Measurements from ENCODE around the gene WDR45B.
A peak's percentile ranks its signal among the peaks of the same experiment; 100 is the strongest.
"Not testable (repeated sequence)": the region's sequence is repeated elsewhere in the genome, so short reads cannot be mapped to it uniquely, and the experiment has no call there.

Gene WDR45B

DNA sequence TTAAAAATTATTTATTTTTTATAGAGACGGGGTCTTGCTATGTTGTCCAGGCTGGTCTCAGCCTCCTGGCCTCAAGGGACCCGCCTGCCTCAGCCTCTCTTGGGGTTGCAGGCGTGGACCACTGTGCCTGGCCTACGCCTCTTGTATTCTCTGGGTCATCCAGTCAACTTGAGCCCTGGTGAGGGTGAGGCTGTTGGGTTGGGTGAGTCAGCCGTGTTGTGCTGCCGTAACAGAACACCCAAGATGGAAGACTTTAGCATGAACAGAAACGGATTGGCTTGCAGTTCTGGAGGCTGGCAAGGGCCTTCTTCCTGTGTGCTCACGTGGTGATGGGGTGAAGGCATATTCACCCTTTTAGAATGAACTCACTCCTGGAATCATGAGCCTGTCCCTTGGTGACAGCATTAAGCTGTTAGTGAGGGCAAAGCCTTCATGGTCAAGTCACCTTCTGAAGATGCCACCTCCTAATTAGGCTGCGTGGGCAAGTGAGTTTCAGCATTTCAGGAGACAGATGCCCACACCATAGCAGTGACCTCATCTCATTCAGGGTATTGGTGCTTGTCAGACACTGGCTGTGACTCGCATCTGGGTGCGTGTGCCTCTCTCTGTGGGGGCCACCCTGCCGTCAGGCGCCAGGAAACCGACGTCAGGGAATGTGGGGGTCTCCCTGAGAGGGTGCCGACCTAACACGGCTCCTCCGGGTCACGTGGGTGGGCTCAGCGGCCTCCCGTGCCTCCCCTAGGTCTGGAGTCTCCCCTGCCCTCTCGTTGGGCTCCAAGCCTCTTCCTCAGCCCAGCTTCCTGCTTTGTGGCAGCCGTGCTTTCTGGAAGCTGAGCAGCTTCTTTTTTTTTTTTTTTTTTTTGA lies 49.8 kb downstream of the WDR45B start:
- DNase-seq, result no peak

DNA sequence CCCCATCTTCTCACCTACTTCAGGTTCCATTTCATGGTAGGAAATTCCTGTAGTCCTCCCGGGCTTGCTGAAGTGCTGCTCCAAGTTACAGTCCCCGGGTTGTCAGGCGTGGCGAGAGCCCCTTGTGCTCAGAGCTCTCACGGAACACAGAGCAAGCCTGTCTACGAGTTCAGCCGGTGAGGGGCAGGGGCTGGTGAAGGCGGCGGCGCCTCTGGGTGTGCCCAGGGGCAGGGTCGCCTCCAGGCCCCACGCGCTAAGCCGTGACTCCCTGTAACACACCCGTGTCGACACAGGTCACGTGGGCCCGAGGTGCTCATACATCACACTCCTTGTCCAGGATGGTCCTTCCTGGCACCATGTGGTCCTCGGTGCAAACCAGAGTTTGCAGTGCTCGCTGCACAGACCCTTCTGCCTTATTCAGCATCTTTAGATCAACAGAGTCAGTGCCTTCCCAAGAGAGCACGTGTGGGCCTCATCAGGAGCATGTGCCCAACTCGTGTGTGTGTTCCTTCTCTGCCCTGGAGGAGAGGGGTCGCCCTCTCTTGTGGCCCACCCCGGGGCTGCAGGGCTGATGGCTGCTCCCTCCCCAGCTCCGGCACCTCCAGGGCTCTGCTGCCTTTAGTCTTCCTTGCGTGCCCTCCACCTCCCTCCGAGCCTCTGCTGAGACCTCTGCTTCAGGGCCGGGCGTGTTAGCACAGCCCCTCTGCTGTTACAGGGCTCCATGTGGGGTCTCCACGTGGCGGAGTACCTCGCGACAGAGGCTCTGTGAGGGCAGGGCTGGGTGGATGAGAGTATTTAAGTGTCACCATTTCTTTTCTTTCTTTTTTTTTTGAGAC lies 51.2 kb downstream of the WDR45B start:
- DNase-seq, result no peak

DNA sequence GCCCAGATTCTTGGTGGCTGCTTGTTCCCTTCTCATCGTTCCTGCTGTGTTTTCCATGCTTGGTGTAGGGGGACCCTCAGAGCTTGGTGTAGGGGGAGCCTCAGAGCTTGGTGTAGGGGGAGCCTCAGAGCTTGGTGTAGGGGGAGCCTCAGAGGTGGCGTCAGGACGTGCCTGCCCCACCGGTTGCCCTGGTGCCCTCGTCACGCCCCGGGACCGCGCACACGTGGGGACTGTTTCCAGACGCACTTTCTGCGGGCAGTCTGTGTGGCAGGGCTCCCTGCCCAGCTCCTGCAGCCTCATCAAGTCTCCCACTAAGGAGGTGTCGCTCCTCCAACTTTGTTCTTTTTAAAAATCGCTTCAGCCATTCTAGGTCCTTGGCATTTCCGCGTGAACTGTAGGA lies 51.9 kb downstream of the WDR45B start:
- no peak for DNase-seq

DNA sequence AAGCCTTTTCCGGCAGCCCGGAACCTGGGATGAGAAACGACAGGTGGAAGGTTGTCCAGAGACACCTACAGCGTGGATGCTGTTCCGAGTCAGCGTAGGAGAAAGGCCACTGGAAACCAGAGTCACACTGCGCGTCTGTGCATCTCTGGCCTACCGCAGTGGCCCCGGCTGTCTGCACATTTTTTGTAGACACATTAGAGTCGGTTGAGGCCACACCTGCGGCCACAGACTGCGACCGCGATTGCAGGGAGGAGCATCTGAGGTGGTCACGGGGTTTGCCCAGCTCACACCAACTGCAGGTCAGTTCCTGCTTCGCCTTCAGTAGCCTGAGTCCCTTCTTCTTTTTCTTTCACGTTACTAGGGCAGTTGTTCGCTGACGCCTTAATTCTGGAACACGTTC lies 52.4 kb downstream of the WDR45B start:
- DNase-seq, result no peak

DNA sequence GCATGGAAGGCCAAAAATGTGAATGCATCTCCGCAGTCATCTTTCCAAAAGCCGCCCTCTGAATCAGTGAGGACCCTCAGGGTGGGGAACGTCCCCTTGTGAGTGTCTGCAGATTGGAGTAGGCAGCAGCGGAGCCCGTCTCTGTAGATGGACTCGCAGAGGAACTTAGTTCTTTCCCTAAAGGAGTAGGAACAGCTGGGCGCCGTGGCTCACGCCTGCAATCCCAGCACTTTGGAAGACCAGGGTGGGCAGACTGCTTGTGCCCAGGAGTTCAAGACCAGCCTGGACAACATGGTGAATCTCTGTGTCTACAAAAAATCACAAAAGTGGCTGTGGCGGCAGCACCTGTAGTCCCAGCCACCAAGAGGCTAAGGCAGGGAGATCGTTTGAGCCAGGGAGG lies 53.7 kb downstream of the WDR45B start:
- DNase-seq, result no peak

DNA sequence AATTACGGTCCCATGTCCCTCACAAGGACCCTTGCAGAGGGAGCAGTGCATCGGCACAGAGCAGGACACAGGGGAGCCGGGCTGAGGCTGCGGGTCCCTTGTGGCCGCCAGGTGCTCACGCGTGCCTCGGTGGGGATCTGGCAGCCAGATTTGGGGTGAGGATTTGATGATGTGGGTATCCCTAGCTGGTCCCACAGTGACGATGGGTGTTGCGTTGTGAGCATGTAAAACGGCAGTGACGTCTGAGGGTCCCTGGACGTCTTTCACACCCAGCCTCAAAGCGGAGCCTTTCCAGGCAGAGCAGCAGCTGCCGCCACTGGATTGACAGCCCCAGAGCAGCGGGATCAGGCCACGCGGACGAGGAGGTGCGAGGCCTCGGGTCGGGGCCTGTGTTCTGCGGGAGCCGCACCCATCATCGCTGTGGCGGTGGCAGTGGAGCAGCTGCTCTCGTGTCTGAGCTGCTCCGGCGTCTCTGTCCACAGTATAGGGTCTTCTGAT lies 54.6 kb downstream of the WDR45B start:
- DNase-seq, result no peak

DNA sequence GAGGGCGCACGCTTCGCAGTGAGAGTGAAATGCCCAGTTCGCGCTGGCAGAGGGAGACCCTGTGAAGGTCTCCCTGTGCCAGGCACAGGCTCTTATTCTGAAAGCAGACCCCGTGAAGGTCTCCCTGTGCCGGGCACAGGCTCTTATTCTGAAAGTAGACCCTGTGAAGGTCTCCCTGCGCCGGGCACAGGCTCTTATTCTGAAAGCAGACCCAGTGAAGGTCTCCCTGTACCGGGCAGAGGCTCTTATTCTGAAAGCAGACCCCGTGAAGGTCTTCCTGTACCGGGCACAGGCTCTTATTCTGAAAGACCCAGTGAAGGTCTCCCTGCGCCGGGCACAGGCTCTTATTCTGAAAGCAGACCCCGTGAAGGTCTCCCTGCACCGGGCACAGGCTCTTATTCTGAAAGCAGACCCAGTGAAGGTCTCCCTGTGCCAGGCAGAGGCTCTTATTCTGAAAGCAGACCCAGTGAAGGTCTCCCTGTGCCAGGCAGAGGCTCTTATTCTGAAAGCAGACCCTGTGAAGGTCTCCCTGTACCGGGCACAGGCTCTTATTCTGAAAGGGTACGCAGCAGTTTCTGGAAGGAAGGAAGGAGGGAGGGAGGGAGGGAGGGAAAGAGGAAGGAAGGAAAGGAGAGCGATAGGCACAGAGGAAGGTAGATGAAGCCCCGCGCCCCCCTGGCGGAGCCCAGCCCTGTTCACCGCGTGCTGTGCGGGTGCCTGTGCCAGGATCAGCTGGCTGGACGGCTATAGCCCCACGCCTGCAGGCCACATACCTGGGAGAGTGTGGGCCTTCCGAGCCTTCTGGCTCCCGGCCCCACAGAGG lies 55.3 kb downstream of the WDR45B start:
- peak; percentile 44 for DNase-seq

DNA sequence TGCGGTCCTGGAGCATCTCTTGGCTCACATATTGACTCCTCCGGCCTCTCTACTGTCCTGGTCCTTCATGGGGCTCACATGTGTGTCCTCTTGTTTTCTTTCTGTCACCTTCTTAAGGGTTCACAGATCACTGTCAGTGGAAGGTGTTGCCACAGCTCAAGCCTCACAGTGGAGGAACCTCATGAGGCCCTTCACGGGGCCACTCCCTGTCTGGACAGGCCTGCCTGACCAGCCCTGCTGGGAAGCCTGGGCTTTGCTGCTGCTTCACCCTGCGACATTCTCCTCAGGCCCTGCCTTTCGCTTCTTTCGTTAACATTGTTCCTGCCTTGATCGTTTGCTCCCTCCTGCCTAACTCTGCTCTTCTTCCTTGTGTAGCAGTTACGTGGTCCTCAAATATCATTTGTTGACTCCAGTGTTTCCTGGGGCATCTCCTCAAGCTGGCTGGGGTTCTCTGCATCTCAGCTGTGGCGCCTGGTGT lies 55.9 kb downstream of the WDR45B start:
- no peak for DNase-seq

DNA sequence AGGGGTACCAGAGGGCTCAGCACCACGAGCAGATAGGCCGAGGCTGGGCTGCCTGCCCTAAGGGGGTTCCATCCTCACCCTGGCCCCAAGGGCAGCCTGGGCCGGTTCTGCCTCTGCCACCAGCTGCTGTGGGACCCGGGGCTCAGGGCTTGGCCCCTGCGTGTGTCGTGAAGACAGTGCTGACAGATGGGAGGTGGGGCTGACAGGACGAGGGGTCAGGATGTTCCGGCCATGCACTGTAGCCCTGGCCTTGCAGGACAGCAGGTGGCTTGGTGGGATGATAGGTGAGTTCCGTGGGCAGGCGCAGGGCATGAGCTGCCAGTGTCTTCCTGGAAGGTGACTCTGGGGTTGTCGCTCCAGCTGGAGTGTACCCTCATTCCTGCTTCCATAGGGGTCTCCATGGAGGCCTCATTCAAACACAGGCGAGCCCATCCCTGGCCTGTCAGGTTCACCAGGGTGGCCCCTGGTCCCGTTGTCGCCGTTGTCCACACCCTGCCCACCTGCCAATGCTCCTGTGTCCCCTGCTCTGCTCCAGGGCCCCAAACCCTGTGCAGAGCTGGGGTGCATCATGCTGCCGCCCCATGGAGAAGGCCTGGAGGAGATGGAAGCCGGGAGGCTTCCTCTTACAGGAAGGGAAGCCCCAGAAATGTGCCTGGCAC lies 57.2 kb downstream of the WDR45B start:
- DNase-seq, result no peak

DNA sequence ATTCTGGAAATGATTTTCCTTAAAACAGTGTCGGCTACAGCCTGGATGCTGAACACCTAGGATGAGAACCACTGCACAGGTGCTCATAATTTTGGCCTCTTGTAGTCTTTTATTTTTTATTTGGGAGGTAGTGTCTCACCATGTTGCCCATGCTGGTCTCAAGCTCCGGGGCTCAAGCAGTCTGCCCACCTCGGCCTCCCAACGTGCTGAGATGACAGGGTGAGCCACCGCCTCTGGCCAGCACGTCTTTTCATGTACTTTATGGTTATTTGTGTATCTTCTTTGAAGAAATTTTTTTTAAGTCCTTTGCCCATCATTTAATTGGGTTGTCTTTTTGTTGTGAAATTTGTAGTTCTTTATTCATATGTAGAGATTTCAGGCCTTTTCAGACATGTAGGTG lies 58.0 kb downstream of the WDR45B start:
- no peak for DNase-seq

DNA sequence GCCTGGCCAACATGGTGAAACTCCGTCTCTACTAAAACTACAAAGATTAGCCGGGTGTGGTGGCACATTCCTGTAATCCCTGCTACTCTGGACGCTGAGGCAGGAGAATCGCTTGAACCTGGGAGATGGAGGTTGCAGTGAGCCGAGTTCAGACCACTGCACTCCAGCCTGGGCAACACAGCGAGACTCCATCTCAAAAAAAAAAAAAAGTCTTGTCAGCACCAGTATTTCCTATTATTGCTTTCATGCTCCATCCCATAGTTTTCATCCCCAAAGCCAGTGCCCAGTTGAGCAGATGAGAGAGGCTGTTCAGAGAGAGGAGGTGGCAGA lies 58.4 kb downstream of the WDR45B start:
- DNase-seq, result no peak

DNA sequence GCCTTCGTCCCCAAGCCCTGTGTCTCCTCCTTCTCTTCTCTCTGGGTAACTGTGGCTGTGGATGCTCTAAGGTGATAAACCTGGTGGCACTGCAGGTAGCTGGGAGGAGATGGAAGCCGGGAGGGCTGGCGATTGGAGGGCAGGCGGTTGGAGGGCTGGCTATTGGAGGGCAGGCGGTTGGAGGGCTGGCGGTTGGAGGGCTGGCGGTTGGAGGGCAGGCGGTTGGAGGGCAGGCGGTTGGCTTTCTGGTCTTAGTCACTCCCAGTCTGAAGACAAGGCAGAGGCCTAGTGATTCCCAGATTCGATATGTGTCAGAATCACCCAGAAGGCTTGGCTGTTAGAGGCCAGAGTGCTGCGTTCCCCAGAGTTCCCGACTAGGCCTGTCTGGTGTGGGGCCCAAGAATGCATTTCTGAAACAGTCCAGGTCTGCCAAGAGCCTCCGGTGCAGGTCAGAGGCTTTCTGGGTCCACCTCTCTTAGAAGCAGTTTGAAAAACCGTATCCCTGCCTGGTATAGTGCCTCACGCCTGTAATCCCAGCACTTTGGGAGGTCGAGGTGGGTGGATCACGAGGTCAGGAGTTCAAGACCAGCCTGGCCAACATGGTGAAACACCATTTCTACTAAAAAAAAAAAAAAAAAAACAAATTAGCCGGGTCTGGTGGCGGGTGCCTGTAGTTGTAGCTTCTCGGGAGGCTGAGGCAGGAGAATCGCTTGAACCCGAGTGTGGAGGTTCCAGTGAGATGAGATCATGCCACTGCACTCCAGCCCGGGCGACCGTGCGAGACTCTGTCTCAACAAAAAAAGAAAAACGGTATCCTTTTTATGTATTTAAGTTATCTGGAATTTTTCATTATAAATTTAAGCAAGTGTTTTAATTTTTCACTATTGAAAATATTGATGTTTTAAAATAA lies 59.7 kb downstream of the WDR45B start:
- DNase-seq, result no peak

DNA sequence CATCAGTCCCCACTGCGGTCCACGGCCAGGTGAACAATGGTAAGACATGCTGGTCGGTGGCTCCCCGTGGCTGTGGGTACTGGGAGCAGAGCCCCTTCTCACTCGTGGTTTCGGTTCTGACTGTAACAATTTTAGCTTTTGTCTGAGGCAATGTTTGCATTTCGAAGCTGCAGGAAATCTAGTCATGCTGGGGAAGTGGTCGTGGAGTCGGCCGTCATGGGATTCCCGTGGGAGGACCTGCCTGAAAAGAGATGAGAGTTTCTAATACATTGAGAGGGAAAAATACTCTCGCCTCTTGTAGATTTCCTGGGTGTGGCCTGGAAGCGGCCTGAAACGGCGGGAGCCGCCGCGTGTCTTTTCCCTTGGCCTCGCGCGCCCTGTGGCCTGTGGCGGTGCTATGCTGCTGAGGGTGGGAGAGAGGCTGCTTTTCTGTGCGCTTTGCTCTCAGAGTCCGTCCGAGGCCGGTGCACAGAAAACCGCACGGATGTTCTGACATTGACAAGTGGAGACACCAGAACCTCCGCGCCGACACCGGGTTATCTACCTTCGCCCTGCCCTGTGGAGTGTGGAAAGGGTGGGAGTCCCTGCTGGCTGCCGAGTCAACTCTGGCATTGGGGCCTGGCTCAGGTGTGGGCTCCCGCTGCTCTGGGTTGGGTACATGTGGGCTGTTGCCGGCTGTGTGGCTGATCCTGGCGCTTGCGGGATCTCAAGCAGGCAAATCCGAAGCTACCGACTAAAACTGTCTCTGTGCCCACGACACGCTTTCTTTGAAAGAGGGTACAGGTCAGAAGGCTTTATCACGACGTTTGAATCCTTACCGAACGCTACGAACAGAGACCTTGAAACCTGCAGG lies 60.8 kb downstream of the WDR45B start:
- DNase-seq, result no peak

DNA sequence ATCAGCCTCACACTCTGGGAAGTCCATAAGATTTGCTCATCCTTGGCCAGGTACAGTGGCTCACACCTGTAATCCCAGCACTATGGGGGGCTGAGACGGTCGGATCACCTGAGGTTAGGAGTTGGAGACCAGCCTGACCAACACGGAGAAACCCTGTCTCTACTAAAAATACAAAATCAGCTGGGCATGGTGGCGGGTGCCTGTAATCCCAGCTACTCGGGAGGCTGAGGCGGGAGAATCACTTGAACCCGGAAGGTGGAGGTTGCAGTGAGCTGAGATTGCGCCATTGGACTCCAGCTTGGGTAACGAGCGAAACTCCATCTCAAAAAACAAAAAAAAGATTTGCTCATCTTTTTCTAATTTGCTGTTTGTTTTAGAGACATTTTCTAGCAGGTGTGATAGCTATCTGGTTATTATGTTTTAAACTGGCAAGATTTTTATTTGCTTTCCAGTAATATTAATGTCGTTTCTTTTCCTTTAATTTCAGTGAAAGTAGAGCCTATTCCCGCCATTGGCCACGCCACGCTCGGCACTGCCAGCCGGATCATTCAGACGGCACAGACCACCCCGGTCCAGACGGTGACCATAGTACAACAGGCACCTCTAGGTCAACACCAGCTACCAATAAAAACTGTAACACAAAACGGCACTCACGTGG lies 61.5 kb downstream of the WDR45B start:
- DNase-seq, result no peak

DNA sequence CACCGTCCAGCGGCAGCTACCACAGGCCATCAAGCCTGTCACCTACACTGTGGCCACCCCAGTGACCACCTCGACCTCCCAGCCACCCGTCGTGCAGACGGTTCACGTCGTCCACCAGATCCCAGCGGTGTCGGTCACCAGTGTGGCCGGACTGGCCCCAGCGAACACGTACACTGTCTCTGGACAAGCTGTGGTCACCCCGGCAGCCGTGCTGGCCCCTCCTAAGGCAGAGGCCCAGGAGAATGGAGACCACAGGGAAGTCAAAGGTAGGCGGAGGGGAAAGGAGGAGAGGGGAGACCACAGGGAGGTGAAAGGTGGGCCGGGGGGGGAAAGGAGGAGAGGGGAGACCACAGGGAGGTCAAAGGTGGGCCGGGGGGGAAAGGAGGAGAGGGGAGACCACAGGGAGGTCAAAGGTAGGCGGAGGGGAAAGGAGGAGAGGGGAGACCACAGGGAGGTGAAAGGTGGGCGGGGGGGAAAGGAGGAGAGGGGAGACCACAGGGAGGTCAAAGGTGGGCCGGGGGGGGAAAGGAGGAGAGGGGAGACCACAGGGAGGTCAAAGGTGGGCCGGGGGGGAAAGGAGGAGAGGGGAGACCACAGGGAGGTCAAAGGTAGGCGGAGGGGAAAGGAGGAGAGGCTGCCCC lies 62.2 kb downstream of the WDR45B start:
- DNase-seq, result not testable (repeated sequence)

DNA sequence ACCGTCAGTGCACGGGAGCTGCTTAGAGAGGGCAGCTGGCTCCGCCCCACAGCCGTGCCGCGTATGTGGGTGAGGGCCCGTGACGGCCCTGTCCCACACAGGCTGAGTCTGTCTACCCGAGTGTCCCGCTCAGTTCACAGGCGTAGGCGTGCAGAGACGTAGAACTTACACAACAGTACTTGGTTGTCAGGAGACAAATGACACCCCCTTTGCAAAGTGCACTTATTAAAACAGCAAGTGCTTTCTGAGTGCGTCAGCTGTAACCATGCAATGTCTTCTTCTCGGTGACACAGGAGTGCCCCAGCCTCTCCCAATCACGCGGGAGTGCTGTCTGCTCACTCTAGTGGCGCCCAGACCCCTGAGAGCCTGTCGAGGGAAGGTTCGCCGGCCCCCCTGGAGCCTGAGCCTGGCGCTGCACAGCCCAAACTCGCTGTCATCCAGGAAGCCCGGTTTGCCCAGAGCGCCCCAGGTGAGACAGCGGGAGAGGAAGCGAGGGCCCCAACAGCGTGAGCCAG lies 64.5 kb downstream of the WDR45B start:
- DNase-seq, result no peak

DNA sequence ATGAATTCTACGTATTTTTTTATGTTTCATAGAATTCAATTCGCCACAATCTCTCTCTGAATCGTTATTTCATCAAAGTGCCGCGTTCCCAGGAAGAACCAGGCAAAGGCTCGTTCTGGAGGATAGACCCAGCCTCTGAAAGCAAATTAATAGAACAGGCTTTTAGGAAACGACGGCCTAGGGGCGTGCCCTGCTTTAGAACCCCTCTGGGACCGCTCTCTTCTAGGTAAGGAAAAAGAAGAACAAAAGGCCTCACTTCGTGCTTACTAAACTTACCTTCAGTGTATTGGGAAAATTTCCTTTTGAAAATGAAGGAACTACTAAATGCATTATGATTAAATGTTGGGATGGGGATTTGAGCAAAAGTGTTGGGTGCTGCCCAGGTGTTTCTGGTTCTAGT lies 65.5 kb downstream of the WDR45B start:
- no peak for DNase-seq

DNA sequence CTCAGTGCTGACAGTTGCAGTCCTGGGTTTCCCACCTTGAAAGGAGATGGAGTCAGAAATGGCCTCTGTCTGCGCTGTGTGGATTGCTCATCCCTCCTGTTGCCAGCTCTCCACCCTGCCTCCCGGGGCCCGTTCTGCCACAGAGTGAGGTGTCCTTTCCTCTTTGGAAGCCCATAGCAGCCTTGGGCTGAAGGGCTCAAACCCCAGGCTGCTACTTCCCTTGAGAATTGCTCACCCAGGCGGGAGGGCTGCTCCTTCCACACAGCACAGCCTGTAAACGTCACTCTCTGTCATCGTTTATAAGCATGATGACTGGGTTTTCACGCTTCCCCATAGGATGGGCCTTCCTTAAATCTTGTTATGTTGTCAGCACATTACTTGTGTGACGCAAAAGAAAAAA lies 66.0 kb downstream of the WDR45B start:
- DNase-seq, result no peak

DNA sequence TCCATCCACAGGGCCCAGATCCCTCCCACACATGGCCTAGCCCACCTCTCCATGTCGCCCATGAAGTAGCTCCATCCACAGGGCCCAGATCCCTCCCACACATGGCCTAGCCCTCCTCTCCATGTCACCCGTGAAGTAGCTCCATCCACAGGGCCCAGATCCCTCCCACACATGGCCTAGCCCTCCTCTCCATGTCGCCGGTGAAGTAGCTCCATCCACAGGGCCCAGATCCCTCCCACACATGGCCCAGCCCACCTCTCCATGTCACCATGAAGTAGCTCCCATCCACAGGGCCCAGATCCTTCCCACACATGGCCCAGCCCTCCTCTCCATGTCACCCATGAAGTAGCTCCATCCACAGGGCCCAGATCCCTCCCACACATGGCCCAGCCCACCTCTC lies 68.3 kb downstream of the WDR45B start:
- DNase-seq, result not testable (repeated sequence)

All from KG1 (cell line).